Spleen (tissue), 7 donors: ENCODE data around the gene CDC42BPB.

ENCODE experiments used
- CTCF ChIP-seq, 11 experiments: fragments of 200-600 bp in 7 of 11; fragments of 450-650 bp in 4 of 11; sonication (generic) in 4 of 11; IDR thresholded peaks in 8 of 11; conservative IDR thresholded peaks in 3 of 11; 1 replicate in 7 of 11; 2 replicates in 4 of 11; pipeline versions ENCODE4 v1.4.0 to v1.8.0; 2016 to 2021; ENCODE audit warnings: antibody characterized with exemption in 11 of 11, inconsistent platforms in 4 of 11, mild to moderate bottlenecking in 1 of 11
- POLR2A ChIP-seq, 3 donors: fragments of 450-650 bp; IDR thresholded peaks; one replicate each; pipeline ENCODE4 v1.5.1; 2017; ENCODE audit warnings: antibody characterized with exemption in 3 of 3, mild to moderate bottlenecking in 1 of 3
- donor health status: DM: no; HTN: no; CAD: no; lungs with moderate emphysema.
- donor health status: DM: no; HTN: no; CAD: no.
- donor health status: DM: no; HTN: no; CAD: no.

GRCh38 chr14:103084021-103084919 is 26.9 kb upstream of the CDC42BPB start, which contains the start of gene LBHD2:
- TF ChIP-seq POLR2A (IDR thresholded peaks at IDR 0.05) (no peak), CTCF (IDR thresholded peaks at IDR 0.05 in 8 of 11, conservative IDR thresholded peaks at IDR 0.05 in 3 of 11) (no peak)
